ENCODE results near the gene TBC1D1.

- no peak for TF ChIP-seq POLR2A (IDR thresholded peaks at IDR 0.05; ENCODE audit: low read depth, low read length)
- TF ChIP-seq POLR2AphosphoS5 (IDR thresholded peaks at IDR 0.05; ENCODE audit: low read depth, low read length) = no peak
- no peak for TF ChIP-seq TAF1 (IDR thresholded peaks at IDR 0.05; ENCODE audit: borderline replicate concordance, low read depth, low read length)
Observed at GRCh38 chr4:37934096-37934495, 43.2 kb downstream of the TBC1D1 start.
